PC-3 (cell line): Measurements from ENCODE around the gene HYAL2. TPM values are rescaled to one million over a fixed set of nuclear protein-coding genes. Genes with fewer than 3 reads are reported as not detected.
A peak's percentile ranks its signal among the peaks of the same experiment; 100 is the strongest.

Experiments used
- ATAC-seq: fragments of 200-7000 bp; cut with Tn5 transposase; 2 replicates; pipeline ENCODE4 v1.9.1; 2020; ENCODE audit warnings: mild to moderate bottlenecking, moderate library complexity
- BruUV-seq: library from RNA; stranded (reverse); fragments of 400-500 nt; replicated peaks from 2 replicates; lab custom pipeline; 2021; lab: Mats Ljungman, UMichigan
- CTCF ChIA-PET: fragments of 300-600 bp; sonication (Branson Sonifier 250); formaldehyde crosslinking; loops from one replicate; lab custom pipeline; 2022; ENCODE audit warnings: antibody characterized with exemption; lab: Charles Lee
- POLR2A ChIA-PET: fragments of 300-600 bp; sonication (Branson Sonifier 250); formaldehyde crosslinking; loops from one replicate; lab custom pipeline; 2022; ENCODE audit warnings: antibody characterized with exemption; ENCODE audit not compliant: unreplicated experiment; lab: Charles Lee
- DNase-seq: peaks from one replicate; pipeline ENCODE4 v3.0.0-alpha.2; 2015
- H2AFZ ChIP-seq: fragments of 300-600 bp; sonication (generic); 2 replicates; pipeline ENCODE4 v1.6.0; 2016; ENCODE audit warnings: antibody characterized with exemption, low read length
- H3F3A ChIP-seq: fragments of 300-600 bp; sonication (generic); one replicate; pipeline ENCODE4 v1.6.0; 2017; ENCODE audit warnings: antibody characterized with exemption, low read length, control low read depth, mild to moderate bottlenecking; ENCODE audit not compliant: unreplicated experiment
- H3K27ac ChIP-seq: fragments of 300-600 bp; sonication (generic); 2 replicates; pipeline ENCODE4 v1.5.1; 2016; ENCODE audit warnings: mild to moderate bottlenecking, low read length
- H3K27me3 ChIP-seq: fragments of 300-600 bp; sonication (generic); 2 replicates; pipeline ENCODE4 v1.6.1; 2016; ENCODE audit warnings: low read length, mixed read lengths
- H3K36me3 ChIP-seq: fragments of 300-600 bp; sonication (generic); 2 replicates; pipeline ENCODE4 v1.6.1; 2016; ENCODE audit warnings: low read depth, mixed run types, low read length, mixed read lengths
- H3K4me1 ChIP-seq: fragments of 300-600 bp; sonication (generic); 2 replicates; pipeline ENCODE4 v1.5.1; 2016; ENCODE audit warnings: low read length; ENCODE audit not compliant: insufficient read depth
- H3K4me2 ChIP-seq: fragments of 300-600 bp; sonication (generic); 2 replicates; pipeline ENCODE4 v1.6.0; 2016; ENCODE audit warnings: low read length
- H3K4me3 ChIP-seq: fragments of 300-600 bp; sonication (generic); 2 replicates; pipeline ENCODE4 v1.5.1; 2016; ENCODE audit warnings: mild to moderate bottlenecking, low read length, mixed read lengths
- H3K79me2 ChIP-seq: fragments of 300-600 bp; sonication (generic); 2 replicates; pipeline ENCODE4 v1.6.1; 2017; ENCODE audit warnings: low read length, mixed read lengths
- H3K9ac ChIP-seq: fragments of 300-600 bp; sonication (generic); 2 replicates; pipeline ENCODE4 v1.6.0; 2016; ENCODE audit warnings: mild to moderate bottlenecking, low read length
- H3K9me2 ChIP-seq: fragments of 300-600 bp; sonication (generic); replicated peaks from 2 replicates; pipeline ENCODE4 v1.6.1; 2016; ENCODE audit warnings: mixed run types, low read length, mixed read lengths
- H3K9me3 ChIP-seq: fragments of 300-600 bp; sonication (generic); 2 replicates; pipeline ENCODE4 v1.6.1; 2016; ENCODE audit warnings: low read length, mixed read lengths
- H4K20me1 ChIP-seq: fragments of 300-600 bp; sonication (generic); 2 replicates; pipeline ENCODE4 v1.6.1; 2016; ENCODE audit warnings: low read length, mixed read lengths
- CTCF ChIP-seq: fragments of 300-600 bp; sonication (generic); conservative IDR thresholded peaks from 2 replicates; pipeline ENCODE4 v1.5.1; 2017; ENCODE audit warnings: antibody characterized with exemption, low read depth, mild to moderate bottlenecking, low read length
- EZH2 ChIP-seq: fragments of 300-600 bp; sonication (generic); IDR thresholded peaks from one replicate; pipeline ENCODE4 v1.6.1; 2017; ENCODE audit warnings: antibody characterized with exemption, mild to moderate bottlenecking, low read length; ENCODE audit not compliant: unreplicated experiment
- EZH2phosphoT487 ChIP-seq: fragments of 300-600 bp; sonication (generic); IDR thresholded peaks from 2 replicates; pipeline ENCODE4 v1.6.1; 2018; ENCODE audit warnings: mild to moderate bottlenecking, antibody characterized with exemption, low read length, borderline replicate concordance
- intact Hi-C: fragments of 100-400 bp; cut with micrococcal nuclease; formaldehyde crosslinking; loops from 2 replicates; pipeline ENCODE4 v1.9.0; 2023
- total RNA-seq: library from RNA; depleted of rRNA; stranded (reverse); fragments of >200 nt; gene quantifications from 2 replicates; pipeline ENCODE4 v1.2.3, GENCODE V29; 2014

HYAL2 gene
- total RNA-seq, 1 experiment from 2014 or later = 97.8 TPM

- CTCF ChIA-PET = interaction anchor here (1.3 kb wide), 1 partner anchor 172 kb away, joined by 9 read pairs; no protein-coding TSS in a partner anchor
- Histone ChIP-seq H3K27me3 (no peaks in the 10 kb centered on the region), H3K9me2 (no peaks in the 10 kb centered on the region), H2AFZ (no peak overlapping the region), H4K20me1 (no peaks in the 10 kb centered on the region), H3K4me2 (no peak overlapping the region), H3K27ac (no peak overlapping the region), H3K4me1 (no peaks in the 10 kb centered on the region), H3K4me3 (no peak overlapping the region), H3K9ac (no peak overlapping the region), H3K79me2 (no peaks in the 10 kb centered on the region), H3K36me3 (no peaks in the 10 kb centered on the region), H3F3A (no peaks in the 10 kb centered on the region), H3K9me3 (no peaks in the 10 kb centered on the region)
- no TSS peak for BruUV-seq
- ATAC-seq (peak; percentile 54), DNase-seq (peak; percentile 55)
- intact Hi-C loops = no loop called here
- POLR2A ChIA-PET = no interaction called here
- TF ChIP-seq EZH2 (no peak), CTCF (peak; percentile 58), EZH2phosphoT487 (no peak)
Measured at GRCh38 chr3:50370594-50370993, 48.0 kb upstream of the HYAL2 start.

DNA sequence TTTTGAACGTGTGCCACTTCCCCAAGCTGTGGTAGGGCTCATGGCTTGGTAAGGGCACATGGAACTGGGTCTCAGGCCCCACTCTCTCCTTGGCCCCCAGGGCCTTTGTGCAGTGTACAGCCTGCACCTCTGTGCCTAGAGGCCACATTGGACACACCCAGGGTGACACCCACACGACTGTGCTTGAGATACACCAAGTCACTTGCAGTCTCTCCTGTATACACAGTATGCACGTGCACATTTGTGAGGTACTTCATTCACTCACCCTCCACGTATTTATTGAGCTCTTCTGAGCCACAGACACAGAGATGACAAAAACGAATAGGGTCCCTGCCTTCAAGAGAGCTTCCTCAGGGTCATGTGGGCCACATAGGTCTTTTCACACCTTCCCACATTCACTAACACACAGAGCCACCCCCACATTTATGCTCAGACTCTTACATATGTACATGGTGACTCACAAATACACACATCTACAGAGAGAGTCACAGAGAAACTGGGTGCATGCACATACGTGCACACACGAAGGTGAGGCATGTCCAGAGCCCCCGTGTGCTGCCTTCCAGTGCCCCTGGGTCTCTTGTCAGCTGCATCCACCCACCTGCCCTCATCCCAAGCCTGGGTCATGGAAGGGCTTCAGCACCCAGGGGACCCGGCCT lies 46.6 kb upstream of the HYAL2 start:
- Histone ChIP-seq H3K79me2 (no peaks in the 10 kb centered on the region), H3K9me2 (no peaks in the 10 kb centered on the region), H3F3A (no peaks in the 10 kb centered on the region), H3K27me3 (no peaks in the 10 kb centered on the region), H3K4me2 (no peak overlapping the region), H4K20me1 (no peaks in the 10 kb centered on the region), H3K27ac (no peak overlapping the region), H2AFZ (no peak overlapping the region), H3K4me3 (no peak overlapping the region), H3K9ac (no peak overlapping the region), H3K9me3 (no peaks in the 10 kb centered on the region), H3K4me1 (no peaks in the 10 kb centered on the region), H3K36me3 (no peaks in the 10 kb centered on the region)
- ATAC-seq (no peak), DNase-seq (no peak)
- ChIA-PET POLR2A (no interaction called here), CTCF (no interaction called here)
- intact Hi-C loops = no loop called here
- BruUV-seq = no TSS peak
- TF ChIP-seq EZH2phosphoT487 (no peak), CTCF (no peak), EZH2 (no peak)

DNA sequence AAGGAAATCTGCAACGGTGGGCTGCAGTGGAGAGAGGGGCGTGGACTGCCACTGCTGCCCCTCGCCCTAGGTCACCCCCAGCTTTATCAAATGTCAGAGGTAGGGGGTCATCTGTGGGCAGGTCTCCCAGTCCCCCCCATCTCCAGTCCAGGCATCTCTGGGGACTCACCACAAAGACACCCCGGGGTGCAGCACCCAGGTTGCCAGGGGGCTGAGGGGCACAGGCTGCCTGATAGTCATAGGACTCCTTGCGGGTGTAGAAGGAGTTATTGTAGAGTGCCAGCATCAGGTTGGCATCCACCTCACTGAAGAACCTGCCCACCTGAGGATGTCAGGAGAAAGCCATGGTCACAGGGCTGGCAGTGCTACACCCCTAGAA lies 43.3 kb upstream of the HYAL2 start:
- no peaks in the 10 kb centered on the region for H3K36me3 ChIP-seq
- no peaks in the 10 kb centered on the region for H3K79me2 ChIP-seq
- H3F3A ChIP-seq = no peaks in the 10 kb centered on the region
- TF ChIP-seq EZH2phosphoT487 (no peak), CTCF (no peak)
- ATAC-seq (no peak), DNase-seq (no peak)
- H3K9ac ChIP-seq = no peak overlapping the region
- H3K27ac ChIP-seq = no peak overlapping the region
- H3K27me3 ChIP-seq = no peaks in the 10 kb centered on the region
- ChIA-PET CTCF (no interaction called here), POLR2A (interaction anchor here (0.6 kb wide), 1 partner anchor 267 kb away, joined by 4 read pairs; no protein-coding TSS in a partner anchor)
- no peaks in the 10 kb centered on the region for H3K4me1 ChIP-seq
- no peak overlapping the region for H2AFZ ChIP-seq
- H3K4me3 ChIP-seq = peak overlapping the region; percentile 56
- no peaks in the 10 kb centered on the region for H3K9me3 ChIP-seq
- BruUV-seq = no TSS peak
- H4K20me1 ChIP-seq = no peaks in the 10 kb centered on the region
- no peaks in the 10 kb centered on the region for H3K9me2 ChIP-seq
- peak overlapping the region; percentile 76 for H3K4me2 ChIP-seq
- intact Hi-C loops = no loop called here
